ENCODE measurements around the gene MRPL28. TPM values are rescaled to one million over a fixed set of nuclear protein-coding genes. Genes with fewer than 3 reads are reported as not detected.

The MRPL28 gene
- total RNA-seq, 1 donor from 2014 or later: 80.4 TPM

GRCh38 chr16:376817-377418, 6.6 kb upstream of the MRPL28 start:
- no peaks in the 10 kb centered on the region for H3K27me3 Mint-ChIP-seq (ENCODE audit: low read depth)

GRCh38 chr16:375927-376816, 5.8 kb upstream of the MRPL28 start:
- Mint-ChIP-seq H3K4me3 (no peak overlapping the region), H3K36me3 (ENCODE audit: low read depth) (no peaks in the 10 kb centered on the region), H3K27ac (ENCODE audit: unreplicated experiment) (no peak overlapping the region), H3K9me3 (no peaks in the 10 kb centered on the region), H3K4me1 (peaks cover 5% of the 10 kb centered on the region), H3K27me3 (ENCODE audit: low read depth) (no peaks in the 10 kb centered on the region)
- no peak for TF ChIP-seq CTCF (conservative IDR thresholded peaks at IDR 0.05)
- DNase-seq (ENCODE audit: low read depth, low spot score): no peak

More at GRCh38 chr16:376817-377418, 6.6 kb upstream of the MRPL28 start:
- Mint-ChIP-seq H3K4me3 (no peak overlapping the region), H3K4me1 (peaks cover 5% of the 10 kb centered on the region), H3K27ac (ENCODE audit: unreplicated experiment) (no peak overlapping the region), H3K9me3 (no peaks in the 10 kb centered on the region), H3K36me3 (ENCODE audit: low read depth) (no peaks in the 10 kb centered on the region)
- TF ChIP-seq CTCF (conservative IDR thresholded peaks at IDR 0.05): no peak
- no peak for DNase-seq (ENCODE audit: low read depth, low spot score)

GRCh38 chr16:375212-375611, 4.9 kb upstream of the MRPL28 start:
- Mint-ChIP-seq H3K4me3 (no peak overlapping the region), H3K27ac (ENCODE audit: unreplicated experiment) (no peak overlapping the region), H3K4me1 (peaks cover 9% of the 10 kb centered on the region), H3K36me3 (ENCODE audit: low read depth) (no peaks in the 10 kb centered on the region), H3K9me3 (no peaks in the 10 kb centered on the region), H3K27me3 (ENCODE audit: low read depth) (peaks cover 4% of the 10 kb centered on the region)
- DNase-seq (ENCODE audit: low read depth, low spot score): no peak
- no peak for TF ChIP-seq CTCF (conservative IDR thresholded peaks at IDR 0.05)

GRCh38 chr16:374616-374926, 4.2 kb upstream of the MRPL28 start:
- Mint-ChIP-seq H3K4me3 (no peak overlapping the region), H3K27me3 (ENCODE audit: low read depth) (peaks cover 4% of the 10 kb centered on the region), H3K27ac (ENCODE audit: unreplicated experiment) (no peak overlapping the region), H3K4me1 (peaks cover 9% of the 10 kb centered on the region), H3K36me3 (ENCODE audit: low read depth) (no peaks in the 10 kb centered on the region), H3K9me3 (no peaks in the 10 kb centered on the region)
- no peak for TF ChIP-seq CTCF (conservative IDR thresholded peaks at IDR 0.05)
- no peak for DNase-seq (ENCODE audit: low read depth, low spot score)

GRCh38 chr16:373848-374615, 3.7 kb upstream of the MRPL28 start:
- no peak for TF ChIP-seq CTCF (conservative IDR thresholded peaks at IDR 0.05)
- DNase-seq (ENCODE audit: low read depth, low spot score): no peak
- H3K27me3 Mint-ChIP-seq (ENCODE audit: low read depth): peaks cover 4% of the 10 kb centered on the region
- no peaks in the 10 kb centered on the region for H3K36me3 Mint-ChIP-seq (ENCODE audit: low read depth)
- H3K9me3 Mint-ChIP-seq: no peaks in the 10 kb centered on the region
- peaks cover 9% of the 10 kb centered on the region for H3K4me1 Mint-ChIP-seq
- H3K4me3 Mint-ChIP-seq: no peak overlapping the region
- H3K27ac Mint-ChIP-seq (ENCODE audit: unreplicated experiment): no peak overlapping the region

Data from neural crest cell (in vitro differentiated cells).